K562 (cell line): ENCODE measurements around the gene MGST2. TPM values are rescaled to one million over a fixed set of nuclear protein-coding genes. Genes with fewer than 3 reads are reported as not detected.

Experiments used
- ATAC-seq: fragments of 200-7000 bp; cut with Tn5 transposase; 3 replicates; pipeline ENCODE4 v1.9.1; 2020; ENCODE audit warnings: moderate library complexity
- BruUV-seq: library from RNA; stranded (reverse); fragments of 400-500 nt; replicated peaks from 2 replicates; lab custom pipeline; 2021; lab: Mats Ljungman, UMichigan
- CTCF ChIA-PET: fragments of 300-600 bp; formaldehyde crosslinking; extraction: SDS; loops from one replicate; lab custom pipeline; 2021; ENCODE audit warnings: low intra/inter-chr PET ratio; lab: Yijun Ruan, JAX
- POLR2A ChIA-PET: fragments of 300-600, 350-650 bp; sonication (Branson Sonifier 250); formaldehyde crosslinking; extraction: SDS; loops from one replicate; lab custom pipeline; 2021; ENCODE audit warnings: antibody characterized with exemption, inconsistent platforms; lab: Yijun Ruan, JAX
- DNase-seq, 4 experiments: peaks; one replicate each; pipeline versions ENCODE4 v3.0.0 to v3.0.0-alpha.2; 2011 to 2018; ENCODE audit warnings: low spot score in 3 of 4, mixed read lengths in 3 of 4; ENCODE audit errors: extremely low read depth in 1 of 4
- FAIRE-seq: peaks from 2 replicates; lab custom pipeline; 2011; peaks lifted over from hg19 to GRCh38; lab: Jason Lieb, UNC
- H2AFZ ChIP-seq: 2 replicates; pipeline ENCODE4 v1.6.0; 2011; ENCODE audit warnings: low read depth, low read length, control low read depth, inconsistent platforms
- H3K27ac ChIP-seq: fragments of 200-600 bp; 3 replicates; pipeline ENCODE4 v1.8.0; 2011; ENCODE audit warnings: low read depth, mild to moderate bottlenecking, control low read depth, inconsistent platforms, low read length, moderate library complexity, mixed read lengths; ENCODE audit errors: extremely low read depth
- H3K27me3 ChIP-seq, 2 experiments: fragments of 300-600 bp in 1 of 2; 2 replicates in 1 of 2; 3 replicates in 1 of 2; pipeline versions ENCODE4 v1.6.0 to v1.8.0; 2011; ENCODE audit warnings: inconsistent platforms in 2 of 2, low read length in 2 of 2, mild to moderate bottlenecking in 1 of 2, mixed read lengths in 1 of 2, moderate library complexity in 1 of 2; ENCODE audit not compliant: control insufficient read depth in 2 of 2, insufficient read depth in 2 of 2
- H3K36me3 ChIP-seq: fragments of 300-600 bp; 3 replicates; pipeline ENCODE4 v1.8.0; 2011; ENCODE audit warnings: mild to moderate bottlenecking, low read length, inconsistent platforms; ENCODE audit not compliant: control insufficient read depth, insufficient read depth
- H3K4me1 ChIP-seq, 2 experiments: fragments of 200-600 bp in 1 of 2; replicated peaks in 1 of 2; 2 replicates in 1 of 2; 3 replicates in 1 of 2; pipeline versions ENCODE4 v1.5.1 to v1.8.0; 2011; ENCODE audit warnings: inconsistent platforms in 2 of 2, low read length in 2 of 2, mild to moderate bottlenecking in 1 of 2, mixed read lengths in 1 of 2, moderate library complexity in 1 of 2; ENCODE audit not compliant: control insufficient read depth in 2 of 2, insufficient read depth in 2 of 2
- H3K4me2 ChIP-seq: 2 replicates; pipeline ENCODE4 v1.6.1; 2011; ENCODE audit warnings: low read length, control low read depth, inconsistent platforms, mixed read lengths; ENCODE audit not compliant: insufficient read depth
- H3K4me3 ChIP-seq: fragments of 200-600 bp; sonication (generic), shearing (Covaris generic); 2 replicates; pipeline ENCODE4 v1.5.1; 2016; ENCODE audit warnings: control low read depth, inconsistent platforms
- H3K79me2 ChIP-seq: fragments of 200-600 bp; 3 replicates; pipeline ENCODE4 v1.8.0; 2011; ENCODE audit warnings: low read length, inconsistent platforms; ENCODE audit not compliant: control insufficient read depth, insufficient read depth
- H3K9ac ChIP-seq, 2 experiments: 2 replicates each; pipeline versions ENCODE4 v1.6.0 to v1.6.1; 2011; ENCODE audit warnings: low read depth in 2 of 2, low read length in 2 of 2, control low read depth in 1 of 2, inconsistent platforms in 1 of 2, mild to moderate bottlenecking in 1 of 2, mixed read lengths in 1 of 2; ENCODE audit not compliant: insufficient read depth in 1 of 2
- H3K9me1 ChIP-seq: one replicate; pipeline ENCODE4 v1.6.0; 2011; ENCODE audit warnings: inconsistent platforms, mild to moderate bottlenecking, low read length, moderate library complexity; ENCODE audit not compliant: control insufficient read depth, insufficient read depth
- H3K9me3 ChIP-seq: replicated peaks from 2 replicates; pipeline ENCODE4 v1.5.1; 2011; ENCODE audit warnings: low read depth, low read length, inconsistent platforms; ENCODE audit not compliant: control insufficient read depth, insufficient read depth
- H4K20me1 ChIP-seq: replicated peaks from 2 replicates; pipeline ENCODE4 v1.6.1; 2011; ENCODE audit warnings: low read length, inconsistent platforms, mixed read lengths; ENCODE audit not compliant: control insufficient read depth, insufficient read depth
- ARHGAP35 ChIP-seq: fragments of 450-650 bp; IDR thresholded peaks from 2 replicates; pipeline ENCODE4 v1.6.1; 2018; ENCODE audit not compliant: partially characterized antibody
- CBX8 ChIP-seq: fragments of 200-600 bp; sonication (generic); IDR thresholded peaks from 2 replicates; pipeline ENCODE4 v1.6.1; 2012; ENCODE audit warnings: borderline replicate concordance, mixed run types, low read depth, mild to moderate bottlenecking, moderate library complexity, mixed read lengths, low read length, control low read depth, inconsistent platforms; ENCODE audit not compliant: poor library complexity, severe bottlenecking; ENCODE audit errors: extremely low read depth
- RUNX1 ChIP-seq: sonication (generic); IDR thresholded peaks from 2 replicates; pipeline ENCODE4 v1.6.1; 2016; ENCODE audit warnings: antibody characterized with exemption, low read depth
- SAP30 ChIP-seq: fragments of 200-600 bp; sonication (generic); IDR thresholded peaks from 2 replicates; pipeline ENCODE4 v1.6.1; 2012; ENCODE audit warnings: borderline replicate concordance, low read depth, mild to moderate bottlenecking, moderate library complexity, low read length, control low read depth, inconsistent platforms; ENCODE audit not compliant: insufficient read depth, poor library complexity, severe bottlenecking
- SETDB1 ChIP-seq: IDR thresholded peaks from one replicate; pipeline ENCODE4 v1.6.1; 2012; ENCODE audit warnings: low read length, control low read depth, inconsistent platforms
- TAF7 ChIP-seq: fragments of 450-650 bp; IDR thresholded peaks from 2 replicates; pipeline ENCODE4 v1.6.1; 2016; ENCODE audit warnings: missing genetic modification characterization, missing compliant biosample characterization
- ZBED1 ChIP-seq: IDR thresholded peaks from 2 replicates; pipeline ENCODE4 v1.6.1; 2014
- WGBS: fragments of 100-300 bp; shearing (Covaris generic); methylation state at CpG from one replicate; pipeline ENCODE4 v1.1.6; 2016; ENCODE audit warnings: low coverage, mixed read lengths; ENCODE audit not compliant: insufficient coverage; ENCODE audit errors: missing lambda C conversion rate; 5-methylcytosine and 5-hydroxymethylcytosine counted together
- in situ Hi-C: fragments of 300-500 bp; cut with MboI; formaldehyde crosslinking; loops from 4 replicates; pipeline ENCODE4 v1.15.0; 2018; ENCODE audit warnings: inconsistent platforms, mixed read lengths
- intact Hi-C: fragments of 100-400 bp; cut with micrococcal nuclease; formaldehyde crosslinking; loops from 2 replicates; pipeline ENCODE4 v1.14.2; 2022
- polyA plus RNA-seq, 8 experiments: library from polyadenylated mRNA; depleted of rRNA in 4 of 8; stranded (reverse) in 5 of 8; unstranded in 3 of 8; fragments of >200 nt; fragmentation: Nextera tagmentation in 2 of 8; fragmentation: Illumina TruSeq in 1 of 8; extraction: Ambion mirVana in 2 of 8; extraction: Trizol in 1 of 8; gene quantifications; 2 replicates each; pipeline versions ENCODE4 v1.2.1 to v1.2.3, GENCODE V29; 2011 to 2014; ENCODE audit warnings: inconsistent platforms in 1 of 8, missing spikeins in 1 of 8
- total RNA-seq, 7 experiments: library from RNA; depleted of rRNA in 6 of 7; stranded (reverse); fragments of >200 nt in 6 of 7; fragmentation: Illumina TruSeq in 2 of 7; extraction: Trizol in 2 of 7; gene quantifications; 2 replicates each; pipeline versions ENCODE4 v1.2.1 to v1.2.3, GENCODE V29; 2011 to 2021; ENCODE audit warnings: low replicate concordance in 1 of 7

Gene MGST2
- total and polyA plus RNA-seq, 9 of the 15 experiments (the other 6 are each of a cell fraction or from before 2014, with no cell fraction given) = 38.7 to 115 (median 84.6) TPM

DNA sequence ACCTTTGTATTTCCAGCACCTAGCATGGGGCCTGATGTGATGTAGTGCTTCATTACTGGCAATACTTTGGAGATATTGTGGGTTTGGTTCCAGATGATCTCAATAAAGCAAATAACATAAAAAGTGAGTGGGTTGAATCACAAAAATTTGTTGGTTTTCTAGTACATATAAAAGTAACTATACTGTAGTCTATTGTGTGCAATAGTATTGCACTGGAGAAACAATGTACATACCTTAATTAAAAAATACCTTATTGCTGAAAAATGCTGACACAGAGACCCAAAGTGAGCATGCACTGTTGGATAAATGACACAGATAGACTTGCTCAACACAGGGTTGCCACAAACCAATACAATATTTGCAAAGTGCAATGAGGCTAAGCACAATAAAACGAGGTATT, 17.7 kb upstream of the MGST2 start:
- CTCF ChIA-PET = no interaction called here
- no TSS peak for BruUV-seq

More for the DNA sequence above, 17.7 kb upstream of the MGST2 start:
- 6% methylated on average over 1 of the region's 1 CpG for WGBS
- FAIRE-seq = no peak
- Histone ChIP-seq H3K4me3 (no peak overlapping the region), H3K36me3 (no peaks in the 10 kb centered on the region), H3K9me3 (no peaks in the 10 kb centered on the region), H3K27me3 (peaks cover 4 to 11% of the 10 kb centered on the region in 2 experiments; a peak in 3 of 5 replicates), H2AFZ (no peak overlapping the region), H3K4me1 (peaks cover 0 to 3% of the 10 kb centered on the region in 2 experiments; a peak in 2 of 5 replicates), H3K9me1 (peaks cover 3% of the 10 kb centered on the region), H3K9ac (no peak overlapping the region), H4K20me1 (no peaks in the 10 kb centered on the region), H3K79me2 (no peaks in the 10 kb centered on the region), H3K4me2 (no peak overlapping the region), H3K27ac (no peak overlapping the region)
- POLR2A ChIA-PET = no interaction called here
- DNase-seq = no peak
- intact Hi-C loops (loop anchor here (10.0 kb wide), 1 partner anchor 613 kb away; no protein-coding TSS in a partner anchor), in situ Hi-C loops (no loop called here)
- TF ChIP-seq CBX8 (no peak), RUNX1 (no peak), SAP30 (no peak), SETDB1 (no peak), ZBED1 (no peak), TAF7 (tag) (no peak), ARHGAP35 (no peak)
- ATAC-seq = no peak
